Stimulated activated CD4-positive, alpha-beta T cell treated with anti-CD3 and anti-CD28 coated beads, Interleukin-4, amount 100 ng/mL, for 1 hour (primary cell): ENCODE results near the gene EIF3F.

Experiments
- DNase-seq: peaks from one replicate; pipeline ENCODE4 v3.0.0-alpha.2; 2020

Gene EIF3F

GRCh38 chr11:8023831-8024555 lies 36.9 kb downstream of the EIF3F start:
- DNase-seq: no peak

- no peak for DNase-seq
Measured at GRCh38 chr11:8025123-8025522, 38.0 kb downstream of the EIF3F start.

- DNase-seq: no peak
Measured at GRCh38 chr11:8025816-8026215, 38.7 kb downstream of the EIF3F start.

GRCh38 chr11:8026982-8027381 lies 39.8 kb downstream of the EIF3F start:
- DNase-seq: no peak

GRCh38 chr11:8028766-8029165 lies 41.6 kb downstream of the EIF3F start:
- no peak for DNase-seq

- no peak for DNase-seq
Measured at GRCh38 chr11:8030526-8031247, 43.5 kb downstream of the EIF3F start.

GRCh38 chr11:8031248-8032115 lies 44.3 kb downstream of the EIF3F start:
- DNase-seq: no peak

GRCh38 chr11:8032122-8032521 lies 45.0 kb downstream of the EIF3F start:
- DNase-seq: no peak

GRCh38 chr11:8032576-8033304 lies 45.6 kb downstream of the EIF3F start:
- DNase-seq: no peak

- peak; percentile 41 for DNase-seq
Measured at GRCh38 chr11:8033305-8034105, 46.4 kb downstream of the EIF3F start.

GRCh38 chr11:8034106-8034585 lies 47.0 kb downstream of the EIF3F start:
- no peak for DNase-seq

- DNase-seq: no peak
Measured at GRCh38 chr11:8034604-8035190, 47.6 kb downstream of the EIF3F start.

- DNase-seq: no peak
Measured at GRCh38 chr11:8035200-8035855, 48.2 kb downstream of the EIF3F start.

- DNase-seq: no peak
Measured at GRCh38 chr11:8036002-8036802, 49.1 kb downstream of the EIF3F start.

GRCh38 chr11:8036986-8037385 lies 49.8 kb downstream of the EIF3F start:
- no peak for DNase-seq

GRCh38 chr11:8038393-8038792 lies 51.3 kb downstream of the EIF3F start:
- DNase-seq: no peak

- DNase-seq: no peak
Measured at GRCh38 chr11:8038811-8039529, 51.8 kb downstream of the EIF3F start.

- no peak for DNase-seq
Measured at GRCh38 chr11:8039530-8040260, 52.6 kb downstream of the EIF3F start.
